Measurements from ENCODE around the gene UNC13B. TPM values are rescaled to one million over a fixed set of nuclear protein-coding genes. Genes with fewer than 3 reads are reported as not detected.

UNC13B gene
- total and polyA plus RNA-seq, 2 donors (not counting 3 experiments of a cell fraction or from before 2014, with no cell fraction given), result 30.1 to 46.2 TPM

DNA sequence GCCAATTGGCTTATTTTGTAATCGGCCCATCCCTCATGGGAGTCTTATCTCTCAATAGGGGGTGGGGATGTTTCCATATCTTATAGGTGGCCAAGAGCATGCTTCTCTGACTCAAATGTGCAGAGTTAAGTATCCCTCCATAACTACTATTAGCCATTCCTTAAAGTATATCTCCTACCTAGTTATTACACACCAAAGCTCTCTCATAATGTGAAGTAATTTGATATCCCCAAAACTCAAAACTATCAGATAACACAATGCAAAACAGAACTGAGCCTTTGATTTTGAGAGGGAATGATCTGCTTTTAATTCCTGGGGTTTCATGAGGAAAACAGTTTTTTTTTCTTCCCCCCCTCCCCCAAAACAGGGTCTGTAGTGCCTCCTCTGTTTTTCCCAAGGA, 28.4 kb downstream of the UNC13B start:
- Histone ChIP-seq H4K20me1 (replicated peaks; ENCODE audit: control insufficient read depth, extremely low read depth, insufficient read depth, low read length) (no peaks in the 10 kb centered on the region), H3K27me3 (ENCODE audit: control insufficient read depth in 2 of 2, insufficient read depth in 2 of 2, low read length in 2 of 2) (no peaks in the 10 kb centered on the region), H2AFZ (ENCODE audit: low read depth, low read length) (no peak overlapping the region), H3K79me2 (ENCODE audit: control insufficient read depth, insufficient read depth, low read length) (no peaks in the 10 kb centered on the region), H3K36me3 (ENCODE audit: control insufficient read depth in 2 of 2, extremely low read depth in 1 of 2, insufficient read depth in 2 of 2, low read length in 2 of 2) (peaks cover 0 to 2% of the 10 kb centered on the region in 2 experiments), H3K4me2 (ENCODE audit: insufficient read depth, low read length) (no peak overlapping the region), H3K4me1 (ENCODE audit: control insufficient read depth, extremely low read depth, insufficient read depth, low read length) (no peaks in the 10 kb centered on the region), H3K4me3 (replicated peaks in 1 of 3; ENCODE audit: insufficient read depth in 1 of 3, low read depth in 1 of 3, low read length in 3 of 3) (no peak overlapping the region), H3K9me1 (replicated peaks; ENCODE audit: control insufficient read depth, extremely low read depth, insufficient read depth, low read length) (no peaks in the 10 kb centered on the region), H3K9me3 (replicated peaks; ENCODE audit: control insufficient read depth, insufficient read depth, low read length) (peaks cover 3% of the 10 kb centered on the region), H3K27ac (ENCODE audit: insufficient read depth, low read depth, low read length) (no peak overlapping the region), H3K9ac (replicated peaks; ENCODE audit: extremely low read depth, insufficient read depth, low read length) (no peak overlapping the region)
- no peak for TF ChIP-seq GATA2 (IDR thresholded peaks at IDR 0.05; ENCODE audit: insufficient read depth, insufficient read length, low read depth, low read length)
- no peak for TF ChIP-seq MYC (IDR thresholded peaks at IDR 0.05; ENCODE audit: low read depth, low read length)
- TF ChIP-seq CTCF (IDR thresholded peaks at IDR 0.05; ENCODE audit: extremely low read depth in 1 of 2, insufficient read depth in 1 of 2, low read depth in 1 of 2, low read length in 2 of 2), result no peak
- no peak for TF ChIP-seq EZH2 (IDR thresholded peaks at IDR 0.05; ENCODE audit: borderline replicate concordance, low read depth, low read length, severe bottlenecking)
- TF ChIP-seq FOS (IDR thresholded peaks at IDR 0.05; ENCODE audit: borderline replicate concordance, insufficient read depth, low read length), result no peak
- no peak for TF ChIP-seq POLR2AphosphoS5 (IDR thresholded peaks at IDR 0.05; ENCODE audit: insufficient read depth, low read depth, low read length)
- TF ChIP-seq, protein P1, sequence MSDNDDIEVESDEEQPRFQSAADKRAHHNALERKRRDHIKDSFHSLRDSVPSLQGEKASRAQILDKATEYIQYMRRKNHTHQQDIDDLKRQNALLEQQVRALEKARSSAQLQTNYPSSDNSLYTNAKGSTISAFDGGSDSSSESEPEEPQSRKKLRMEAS (IDR thresholded peaks at IDR 0.05; ENCODE audit: insufficient read depth, insufficient read length), result no peak
- TF ChIP-seq POLR2A (IDR thresholded peaks at IDR 0.05; ENCODE audit: low read depth, low read length), result no peak
- no peak for TF ChIP-seq JUN (IDR thresholded peaks at IDR 0.05; ENCODE audit: borderline replicate concordance, insufficient read depth, insufficient read length, low read depth)
- no TSS peak for BruUV-seq (replicated peaks)
- ChIA-PET POLR2A (no interaction called here), CTCF (no interaction called here)
- intact Hi-C loops (cut with micrococcal nuclease) (no loop called here), dilution Hi-C loops (cut with MboI; ENCODE audit: extremely low pct_ligation_motif_present, low sequenced_read_pairs) (no loop called here)
- DNase-seq (ENCODE audit: low read depth, low spot score), result no peak
- no peak for FAIRE-seq

Data from endothelial cell of umbilical vein (primary cell).